Renal cortex interstitium (tissue), 11 donors: ENCODE measurements around the gene RFPL3. TPM values are rescaled to one million over a fixed set of nuclear protein-coding genes. Genes with fewer than 3 reads are reported as not detected.
"Not testable (repeated sequence)": the region's sequence is repeated elsewhere in the genome, so short reads cannot be mapped to it uniquely, and the experiment has no call there.

Source experiments
- DNase-seq, 11 donors: peaks; one replicate each; pipeline ENCODE4 v3.0.0-alpha.2; 2013; ENCODE audit warnings: low read depth in 9 of 11, low spot score in 4 of 11; ENCODE audit errors: extremely low read depth in 1 of 11
- polyA plus RNA-seq, 3 donors: library from polyadenylated mRNA; unstranded; fragments of 120-200 nt; gene quantifications; one replicate each; pipeline ENCODE4 v1.2.1, GENCODE V29; 2013; ENCODE audit not compliant: insufficient read length in 3 of 3

RFPL3 gene
- polyA plus RNA-seq, 3 donors: 0.18 TPM; not detected in 2

GRCh38 chr22:32327596-32328171 is 30.0 kb upstream of the RFPL3 start:
- DNase-seq: no peak

DNA sequence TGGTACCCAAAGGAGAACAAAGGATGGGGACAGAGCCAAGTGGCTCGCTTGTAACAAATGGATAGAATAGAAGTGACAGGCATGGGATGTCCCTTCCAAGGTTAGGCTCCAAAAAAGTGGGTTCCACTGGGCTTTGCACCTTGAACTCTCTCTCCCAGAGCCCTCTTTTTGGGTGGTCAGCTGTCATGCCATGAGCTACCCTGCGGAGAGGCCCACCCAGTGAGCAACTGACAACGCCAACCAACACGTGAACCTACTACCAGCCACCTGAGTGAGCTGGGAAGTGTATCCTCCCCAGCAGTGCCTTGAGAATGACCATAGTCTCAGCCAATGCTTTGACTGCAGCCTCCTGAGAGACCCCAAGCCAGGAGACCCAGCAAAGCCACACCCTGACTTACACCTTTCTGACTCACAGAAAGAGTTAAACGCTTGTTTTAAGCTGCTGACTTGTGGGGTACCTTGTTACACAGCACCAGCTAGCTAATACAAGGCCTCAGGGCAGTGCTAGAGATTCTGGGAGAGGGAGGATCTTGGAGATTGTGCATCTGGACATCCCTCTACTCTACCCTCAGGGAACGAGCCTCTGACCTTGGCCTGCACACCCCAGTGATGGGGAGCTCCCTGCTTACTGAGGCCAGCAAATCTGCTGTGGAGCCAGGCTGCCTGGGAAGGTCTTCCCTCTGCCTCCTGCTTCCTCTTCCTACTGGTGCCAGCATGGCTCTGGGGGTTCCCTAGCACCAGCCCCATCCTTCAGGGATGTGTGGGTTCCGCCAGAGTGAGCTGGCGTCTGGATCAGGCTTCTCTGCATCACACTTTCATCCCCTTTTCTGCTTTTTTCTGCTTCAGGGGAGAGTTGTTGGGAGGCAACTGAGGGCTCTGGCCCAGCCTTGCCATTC is 29.1 kb upstream of the RFPL3 start:
- DNase-seq: no peak

DNA sequence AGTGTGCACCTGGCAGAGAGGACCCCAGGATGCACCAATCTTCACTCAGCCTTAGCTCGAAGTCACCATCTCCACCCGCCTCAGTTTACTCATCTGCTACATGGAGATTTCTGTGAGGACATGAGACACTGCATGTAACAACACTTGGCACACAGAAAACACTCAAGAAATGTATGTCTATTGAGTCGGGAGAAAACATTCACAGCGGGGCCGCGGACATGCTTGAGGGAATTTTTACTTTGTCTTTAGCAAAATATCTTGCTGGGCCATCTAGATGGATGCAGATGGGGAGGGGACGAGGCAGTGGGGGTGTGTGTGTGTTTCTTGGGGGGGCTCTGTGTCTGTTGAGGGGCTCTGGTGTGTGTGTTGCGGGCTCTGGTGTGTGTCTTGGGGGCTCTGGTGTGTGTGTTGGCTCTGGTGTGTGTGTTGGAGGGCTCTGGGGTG is 28.4 kb upstream of the RFPL3 start:
- no peak for DNase-seq

- DNase-seq: no peak
Observed at GRCh38 chr22:32331236-32331917, 26.3 kb upstream of the RFPL3 start.

GRCh38 chr22:32331918-32332725 is 25.5 kb upstream of the RFPL3 start:
- no peak for DNase-seq

DNA sequence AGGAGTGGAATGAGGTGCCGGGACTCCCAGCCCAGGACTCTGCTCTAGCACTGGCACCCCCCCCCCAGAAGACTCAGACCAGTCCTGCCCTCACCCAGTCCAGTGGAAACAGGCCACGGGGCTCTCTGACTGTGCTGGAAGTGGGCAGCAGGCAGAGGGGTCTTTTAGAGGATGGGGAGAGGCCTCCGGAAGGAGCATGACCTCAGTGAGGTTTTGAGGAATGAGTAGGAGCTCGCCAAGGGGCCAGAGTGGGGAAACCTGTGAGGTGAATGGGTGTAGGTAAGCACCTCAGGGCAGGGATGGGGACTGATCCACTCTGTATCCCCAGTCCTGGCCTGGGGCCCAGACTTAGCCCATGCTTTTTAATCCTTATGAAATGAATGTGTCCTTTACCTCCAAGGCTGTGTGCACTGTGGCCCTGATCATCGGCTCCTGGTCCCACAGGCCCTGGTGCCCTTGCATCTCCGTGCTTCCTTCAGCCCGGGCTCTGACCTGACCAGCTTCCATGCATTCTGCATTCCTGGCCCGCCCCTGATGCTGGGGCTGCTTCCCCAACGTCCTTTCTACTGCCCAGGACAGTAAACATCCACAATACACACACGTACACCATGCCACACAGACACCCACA is 24.4 kb upstream of the RFPL3 start:
- DNase-seq: no peak

- DNase-seq: no peak
Observed at GRCh38 chr22:32333769-32334659, 23.7 kb upstream of the RFPL3 start.

- DNase-seq: no peak
Observed at GRCh38 chr22:32334660-32335365, 22.9 kb upstream of the RFPL3 start.

GRCh38 chr22:32335471-32335870 is 22.2 kb upstream of the RFPL3 start:
- no peak for DNase-seq

GRCh38 chr22:32336121-32336603 is 21.5 kb upstream of the RFPL3 start:
- DNase-seq: no peak

DNA sequence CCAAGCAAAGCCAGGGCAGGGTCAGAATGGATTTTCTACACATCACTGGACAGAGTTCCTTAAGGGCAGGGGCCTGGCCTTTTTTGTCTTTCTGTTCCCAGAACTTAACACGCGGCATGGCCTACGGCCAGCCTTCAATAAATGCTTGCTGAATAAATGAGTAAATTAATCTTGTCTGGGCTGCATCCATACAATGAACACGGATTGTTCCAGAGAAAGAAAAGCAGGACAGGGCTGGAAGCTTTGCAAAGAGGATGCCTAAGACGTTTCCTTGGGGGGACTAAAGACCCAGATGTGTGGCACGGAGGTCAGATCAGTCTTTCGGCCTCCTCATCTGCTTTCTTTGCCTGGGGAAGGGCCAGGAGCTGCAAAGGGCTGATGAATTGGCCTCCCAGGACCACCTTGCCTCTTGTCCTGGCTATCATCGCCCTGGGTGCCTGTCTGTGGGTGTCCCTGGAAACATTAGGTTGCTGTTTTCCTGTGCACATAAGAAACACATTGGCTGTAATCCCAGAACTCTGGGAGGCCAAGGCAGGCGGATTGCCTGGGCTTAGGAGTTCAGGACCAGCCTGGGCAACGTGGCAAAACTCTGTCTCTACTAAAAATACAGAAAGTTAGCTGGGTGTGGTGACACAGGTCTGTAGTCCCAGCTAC is 20.8 kb upstream of the RFPL3 start:
- no peak for DNase-seq

DNA sequence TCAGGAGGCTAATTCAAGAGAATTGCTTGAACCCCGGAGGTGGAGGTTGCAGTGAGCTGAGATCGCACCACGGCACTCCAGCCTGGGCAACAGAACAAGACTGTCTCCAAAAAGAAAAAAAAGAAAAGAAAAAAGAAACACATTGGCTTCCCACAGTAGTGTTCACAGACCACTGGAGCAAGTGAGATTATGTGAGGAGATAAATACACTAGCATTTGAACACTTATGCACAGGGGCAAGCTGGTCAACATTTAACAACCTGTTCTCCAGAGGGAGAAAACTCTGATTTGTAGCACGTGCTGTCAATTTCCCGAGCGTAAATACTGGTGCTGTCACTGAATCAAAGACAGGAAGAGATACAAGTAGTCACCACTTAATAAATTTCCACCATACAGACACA is 20.2 kb upstream of the RFPL3 start:
- not testable (repeated sequence) for DNase-seq

DNA sequence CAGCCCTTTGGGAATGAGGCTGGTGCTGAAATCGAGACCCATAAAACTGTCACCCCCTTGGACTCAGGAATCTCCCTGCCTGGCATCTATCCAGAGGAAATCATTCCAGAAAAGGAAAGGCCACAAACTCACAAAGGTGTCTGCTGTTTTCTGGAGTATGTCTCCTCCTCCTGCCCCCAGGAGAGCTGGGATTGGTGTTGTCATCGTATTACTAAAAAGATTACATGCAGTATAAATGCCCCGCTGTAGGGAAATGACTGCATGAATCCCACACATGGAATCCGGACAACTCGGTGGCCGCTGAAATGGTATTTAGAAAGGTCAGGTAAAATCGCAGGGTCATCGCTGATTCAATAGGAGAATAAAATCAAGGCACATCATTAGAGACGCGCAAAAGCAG is 18.9 kb upstream of the RFPL3 start:
- DNase-seq: no peak

GRCh38 chr22:32339190-32340012 is 18.3 kb upstream of the RFPL3 start:
- no peak for DNase-seq

DNA sequence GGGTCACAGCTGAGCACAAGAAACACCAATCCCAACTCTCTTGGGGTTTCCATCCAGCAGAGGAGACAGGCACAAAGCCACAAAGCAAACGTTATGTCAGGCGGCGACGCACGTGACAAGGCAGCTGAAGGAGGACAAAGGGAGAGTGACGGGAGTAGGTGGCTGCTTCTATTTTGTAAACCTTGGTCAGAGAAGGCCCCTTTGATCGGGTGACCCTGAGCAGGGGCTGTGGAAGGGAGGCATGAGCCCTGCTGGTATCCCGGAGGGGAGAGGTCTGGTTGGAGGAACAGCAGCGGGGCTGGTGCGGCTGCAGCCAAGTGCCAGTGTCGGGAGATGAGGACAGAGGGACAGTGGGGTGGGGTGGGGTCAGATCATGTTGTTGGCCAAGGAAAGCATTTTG is 17.3 kb upstream of the RFPL3 start:
- no peak for DNase-seq
